Measurements from ENCODE around the gene BIRC6.
"Not testable (repeated sequence)": the region's sequence is repeated elsewhere in the genome, so short reads cannot be mapped to it uniquely, and the experiment has no call there.

BIRC6 gene

DNA sequence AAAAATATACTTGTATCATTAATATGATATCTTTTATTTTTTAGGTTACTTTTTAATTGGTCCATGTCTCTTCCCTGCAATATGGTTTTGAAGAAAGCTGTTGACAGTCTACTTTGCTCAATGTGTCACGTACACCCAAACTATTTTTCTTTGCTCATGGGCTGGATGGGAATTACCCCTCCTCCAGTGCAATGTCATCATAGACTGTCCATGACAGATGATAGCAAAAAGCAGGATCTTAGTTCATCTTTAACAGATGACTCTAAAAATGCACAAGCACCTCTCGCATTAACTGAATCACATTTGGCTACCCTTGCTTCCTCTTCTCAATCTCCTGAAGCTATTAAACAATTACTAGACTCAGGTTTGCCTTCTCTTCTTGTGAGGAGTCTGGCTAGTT, 158.1 kb downstream of the BIRC6 start:
- DNase-seq, result no peak

DNA sequence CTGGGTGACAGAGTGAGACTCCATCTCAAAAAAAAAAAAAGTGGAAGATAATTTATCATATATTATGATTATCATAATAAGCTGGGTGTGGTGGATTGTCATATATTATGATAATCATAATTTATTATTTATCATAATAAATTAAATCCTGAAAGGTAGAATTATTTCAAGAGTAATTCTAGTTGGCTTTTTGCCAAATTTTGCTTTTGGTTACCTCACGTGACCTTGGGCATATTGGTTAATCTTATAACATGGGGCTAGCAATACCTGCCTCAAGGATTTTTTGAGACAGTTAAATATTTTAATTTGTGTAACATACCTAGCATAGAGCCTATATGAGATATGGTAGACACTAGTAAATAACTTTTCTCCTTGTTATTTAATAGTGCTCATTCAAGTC, 159.7 kb downstream of the BIRC6 start:
- DNase-seq, result no peak

DNA sequence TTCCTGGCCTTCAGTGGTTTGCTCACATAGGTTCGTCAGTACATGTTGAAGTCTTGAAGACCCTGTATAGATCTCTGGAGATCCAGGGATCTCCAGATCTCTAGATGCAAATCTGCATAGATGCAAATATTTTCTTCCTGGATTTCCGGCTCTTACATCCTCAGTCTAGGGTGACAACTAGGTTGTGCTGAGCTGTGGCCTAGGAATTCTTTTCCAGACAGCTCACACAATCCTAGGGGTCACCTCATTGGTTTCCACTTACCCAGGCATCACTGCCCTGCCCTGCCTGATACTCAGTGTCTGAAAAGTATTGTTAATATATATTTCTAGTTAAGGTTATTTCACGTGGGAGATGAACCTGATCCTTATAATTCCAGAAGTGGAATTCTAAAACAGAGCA, 165.9 kb downstream of the BIRC6 start:
- DNase-seq, result no peak

DNA sequence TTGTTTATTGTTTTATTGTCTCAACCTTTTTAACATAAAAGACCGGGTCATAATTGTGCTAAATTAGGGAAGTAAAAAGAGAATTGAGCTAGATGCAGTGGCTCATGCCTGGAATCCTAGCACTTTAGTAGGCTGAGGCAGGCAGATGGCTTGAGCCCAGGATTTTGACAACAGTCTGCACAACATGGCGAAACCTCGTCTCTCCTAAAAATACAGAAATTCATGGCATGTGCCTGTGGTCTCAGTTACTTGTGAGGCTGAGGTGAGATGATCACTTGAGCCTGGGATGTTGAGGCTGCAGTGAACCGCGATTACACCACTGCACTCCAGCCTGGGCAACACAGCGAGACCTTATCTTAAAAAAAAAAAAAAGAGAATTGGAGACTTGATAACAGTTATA, 166.9 kb downstream of the BIRC6 start:
- DNase-seq, result no peak

DNA sequence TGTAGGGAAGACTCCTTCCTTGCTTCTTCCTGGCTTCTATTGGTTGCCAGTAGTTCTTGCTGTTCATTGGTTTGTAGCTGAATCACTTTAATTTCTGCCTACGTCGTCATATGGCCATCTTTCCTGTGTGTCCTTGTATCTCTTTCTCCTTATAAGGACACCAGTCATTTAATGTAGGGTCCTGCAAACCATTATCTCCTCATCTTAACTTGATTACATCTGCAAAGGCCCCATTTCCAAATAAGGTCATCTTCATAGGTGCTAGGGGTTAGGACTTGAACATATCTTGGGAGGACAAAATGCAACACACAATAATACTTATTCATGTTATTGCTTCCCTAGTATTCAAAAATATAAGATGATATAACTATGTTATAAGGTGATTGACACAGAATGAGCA, 175.5 kb downstream of the BIRC6 start:
- DNase-seq, result no peak

DNA sequence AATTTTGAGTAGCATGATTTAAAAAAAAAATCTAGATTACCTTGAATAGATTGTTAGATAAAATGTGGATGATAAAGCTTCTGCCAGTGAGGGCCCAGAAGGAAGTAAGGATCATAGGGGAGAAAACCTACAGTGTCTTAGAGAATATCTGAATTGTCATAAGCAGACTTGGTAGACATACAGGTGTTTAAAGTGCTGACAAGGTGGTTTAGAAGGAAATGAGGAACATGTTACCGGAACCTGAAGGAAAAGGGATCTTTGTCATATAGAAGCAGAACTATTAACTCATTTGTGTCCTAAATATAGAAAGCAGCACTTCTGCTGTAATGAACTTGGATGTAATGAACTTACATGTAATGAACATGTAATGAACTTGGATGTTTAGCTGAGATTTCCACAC, 176.1 kb downstream of the BIRC6 start:
- DNase-seq, result no peak

DNA sequence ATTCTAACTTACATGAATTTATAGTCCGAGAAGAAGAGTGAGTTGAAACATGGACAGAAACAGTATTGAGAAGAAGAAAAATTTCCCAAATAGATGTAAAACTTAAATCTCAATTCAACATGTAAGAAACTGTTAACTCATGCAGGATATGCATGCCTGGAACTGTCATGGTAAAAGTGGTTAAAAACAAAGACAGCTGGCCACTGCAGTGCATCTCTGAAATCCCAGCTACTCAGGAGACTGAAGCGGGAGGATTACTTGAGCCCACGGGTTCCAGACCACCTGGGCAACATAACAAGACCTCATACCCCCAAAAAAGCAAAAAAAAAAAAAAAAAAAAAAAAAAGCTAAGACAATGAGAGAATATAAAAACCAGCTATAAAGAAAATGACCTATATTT, 178.0 kb downstream of the BIRC6 start:
- no peak for DNase-seq

DNA sequence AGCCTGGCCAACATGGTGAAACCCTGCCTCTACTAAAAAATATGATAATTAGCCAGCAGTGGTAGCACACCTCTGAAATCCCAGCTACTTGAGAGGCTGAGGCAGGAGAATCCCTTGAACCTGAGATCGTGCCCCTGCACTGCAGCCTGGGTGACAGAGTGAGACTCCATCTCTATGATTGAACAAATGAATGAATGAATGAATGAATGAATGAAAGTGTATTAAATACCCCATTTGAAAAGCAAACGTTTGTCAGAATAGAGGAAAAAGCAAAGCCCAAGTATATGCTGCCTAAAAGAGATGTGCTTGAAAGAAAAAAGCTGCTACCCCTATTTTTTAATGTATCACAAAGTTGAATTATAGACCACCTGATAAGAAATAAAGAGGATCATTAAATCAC, 181.9 kb downstream of the BIRC6 start:
- no peak for DNase-seq

DNA sequence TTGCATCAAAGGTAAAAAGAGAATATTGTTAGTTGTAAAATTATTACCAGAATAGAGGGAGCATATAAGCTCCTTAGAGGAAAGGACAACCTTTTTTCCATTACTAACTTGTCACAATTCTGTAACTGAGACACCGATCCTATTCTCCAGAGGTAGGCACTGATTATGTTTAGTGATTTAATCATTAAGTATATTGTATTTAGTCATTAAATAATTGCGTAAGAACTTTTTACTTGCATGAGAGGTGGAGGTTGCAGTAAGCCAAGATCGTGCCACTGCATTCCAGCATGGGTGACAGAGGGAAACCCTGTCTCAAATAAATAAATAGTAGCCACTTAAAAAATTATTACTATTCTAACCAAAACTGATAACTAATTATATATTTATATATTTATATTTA, 195.7 kb downstream of the BIRC6 start:
- not testable (repeated sequence) for DNase-seq

DNA sequence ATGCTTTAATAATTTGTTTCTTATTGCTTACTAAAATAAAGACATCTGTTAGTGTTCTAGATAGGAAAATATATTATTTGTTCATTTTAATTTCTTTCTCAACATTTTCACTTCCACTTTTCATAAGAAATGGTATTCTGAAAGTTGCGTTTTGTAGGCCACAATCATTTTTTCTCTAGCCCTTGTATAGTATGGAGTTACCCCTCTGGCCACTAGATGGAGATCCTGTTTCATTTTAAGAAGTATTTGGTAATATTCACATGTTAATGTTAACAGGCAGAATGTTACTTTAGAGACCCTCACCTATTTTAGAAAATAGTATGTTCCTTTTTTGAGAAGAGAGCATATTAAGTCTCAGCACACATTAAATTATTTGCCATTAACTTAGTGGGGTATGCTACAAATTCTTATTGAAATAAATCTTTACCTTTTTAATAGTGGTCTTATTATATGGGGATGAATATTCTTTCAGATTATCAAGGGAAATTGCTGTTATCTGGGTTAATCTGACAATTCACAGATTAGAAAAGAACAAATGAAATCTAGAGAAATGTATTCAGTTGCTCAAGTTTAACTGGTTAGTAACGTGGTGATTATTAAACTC, 197.1 kb downstream of the BIRC6 start:
- DNase-seq, result peak in 1 of 2 experiments; percentile 19

DNA sequence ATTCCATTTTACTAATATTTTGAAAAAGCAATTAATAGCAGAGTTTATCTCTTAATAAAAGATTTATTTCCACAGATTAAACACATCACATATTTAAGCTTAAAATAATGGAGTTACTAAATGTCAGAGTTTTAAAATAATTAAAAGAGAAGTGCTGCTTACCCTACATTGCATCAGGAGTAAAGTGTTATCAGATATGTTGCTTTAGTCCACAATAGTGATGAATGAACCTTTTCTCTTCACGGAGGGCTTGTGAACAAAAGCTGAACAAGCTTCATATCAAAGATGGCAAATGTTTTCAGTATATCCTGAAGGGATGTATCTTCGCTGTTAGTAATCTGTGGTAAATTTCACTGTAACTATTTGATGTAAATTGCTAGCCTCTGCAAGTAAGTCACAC, 201.7 kb downstream of the BIRC6 start:
- no peak for DNase-seq

DNA sequence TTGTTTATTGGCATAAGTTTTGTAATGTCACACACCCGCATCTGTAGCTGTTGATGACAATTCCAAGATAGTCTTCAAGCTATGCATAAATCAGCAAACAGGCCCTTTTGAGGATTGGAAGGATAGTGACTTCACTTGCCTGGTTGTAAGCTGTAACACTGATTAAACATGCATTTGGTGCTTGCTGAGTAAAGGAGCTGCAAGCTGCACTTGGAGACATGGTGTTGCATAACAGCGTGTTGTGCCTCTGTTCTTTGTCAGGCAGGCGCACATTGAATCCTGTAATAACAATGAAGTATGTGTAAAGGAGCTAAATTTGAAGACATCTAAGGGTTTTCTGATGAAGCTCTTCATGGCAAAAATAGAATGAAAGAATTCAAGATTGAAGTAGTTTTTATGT, 202.3 kb downstream of the BIRC6 start:
- no peak for DNase-seq

DNA sequence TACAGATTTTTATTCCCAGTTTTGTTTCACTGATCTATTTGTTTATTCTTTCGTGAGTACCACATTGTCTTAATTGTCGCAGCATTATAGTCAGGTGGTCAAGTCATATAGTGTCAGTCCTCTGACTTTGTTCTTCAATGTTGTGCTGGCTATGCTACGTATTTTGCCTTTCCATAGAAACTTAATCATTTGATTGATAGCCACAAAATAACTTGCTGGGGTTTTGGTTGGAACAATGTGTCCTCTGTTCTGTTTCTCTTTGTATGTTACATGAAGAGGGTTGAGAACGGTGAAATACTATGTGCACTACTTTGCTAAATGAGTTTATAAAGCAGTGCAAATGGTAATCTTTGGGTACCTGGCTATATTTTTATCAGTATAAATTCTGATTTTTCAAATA, 206.1 kb downstream of the BIRC6 start:
- DNase-seq, result no peak

DNA sequence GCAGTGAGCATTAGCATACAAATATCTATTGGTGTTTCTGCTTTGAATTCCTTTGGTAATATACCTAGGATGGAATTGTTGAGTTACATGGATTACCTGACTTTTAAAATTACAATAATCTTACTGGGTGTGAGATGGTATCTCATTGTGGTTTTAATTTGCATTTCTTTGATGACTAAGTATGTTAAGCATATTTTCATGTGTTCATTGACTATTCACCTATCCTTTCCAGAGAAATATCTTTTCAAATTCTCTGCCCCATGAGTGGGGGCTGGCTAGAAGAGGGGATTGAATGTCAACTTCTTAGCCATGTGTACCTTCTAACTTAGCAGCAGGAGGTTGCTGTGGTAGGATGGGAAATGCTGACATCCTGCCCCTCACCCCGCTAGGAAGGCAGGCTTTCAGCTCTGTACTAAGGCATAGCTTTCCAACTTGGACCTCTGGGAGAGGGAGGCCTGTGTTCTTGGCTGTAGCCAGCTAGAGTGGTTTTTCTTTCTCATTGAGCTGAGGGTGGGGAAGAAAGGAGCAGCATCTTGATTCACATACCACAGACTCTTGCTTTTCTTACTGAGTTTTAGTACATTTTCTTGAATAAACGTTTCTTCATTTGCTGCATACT, 207.7 kb downstream of the BIRC6 start:
- DNase-seq, result no peak

DNA sequence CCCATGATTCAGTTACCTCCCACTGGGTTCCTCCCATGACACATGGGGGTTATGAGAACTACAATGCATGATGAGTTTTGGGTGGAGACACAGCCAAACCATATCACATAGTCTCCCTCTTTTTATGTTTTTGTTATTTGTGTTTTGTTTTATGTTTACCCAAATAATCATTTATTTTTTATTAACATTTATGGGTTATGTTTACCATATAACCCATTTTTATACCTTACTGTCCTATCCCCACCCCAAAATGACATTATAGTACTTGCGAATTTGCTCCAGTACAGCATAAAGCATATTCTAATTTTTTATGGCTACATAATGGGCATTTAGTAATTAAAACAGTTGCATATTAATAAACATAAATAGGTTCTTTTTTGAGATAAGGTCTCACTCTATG, 209.1 kb downstream of the BIRC6 start:
- no peak for DNase-seq

DNA sequence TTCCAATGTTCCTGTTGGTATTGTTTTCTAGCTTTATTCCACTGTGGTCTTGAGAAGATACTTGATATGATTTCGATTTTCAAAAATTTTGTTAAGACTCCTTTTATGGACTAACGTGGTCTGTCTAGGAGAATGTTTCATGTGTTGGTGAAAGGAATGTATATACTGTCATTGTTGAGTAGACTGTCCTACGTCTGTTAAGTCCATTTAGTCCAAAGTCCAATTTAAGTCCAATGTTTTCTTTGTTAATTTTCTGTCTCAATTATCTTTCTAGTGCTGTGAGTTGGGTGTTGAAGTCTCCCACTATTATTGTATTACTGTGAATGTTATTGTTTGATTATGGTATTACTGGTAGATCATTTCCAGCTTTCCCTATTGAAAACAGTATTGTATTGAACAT, 215.2 kb downstream of the BIRC6 start:
- DNase-seq, result no peak

DNA sequence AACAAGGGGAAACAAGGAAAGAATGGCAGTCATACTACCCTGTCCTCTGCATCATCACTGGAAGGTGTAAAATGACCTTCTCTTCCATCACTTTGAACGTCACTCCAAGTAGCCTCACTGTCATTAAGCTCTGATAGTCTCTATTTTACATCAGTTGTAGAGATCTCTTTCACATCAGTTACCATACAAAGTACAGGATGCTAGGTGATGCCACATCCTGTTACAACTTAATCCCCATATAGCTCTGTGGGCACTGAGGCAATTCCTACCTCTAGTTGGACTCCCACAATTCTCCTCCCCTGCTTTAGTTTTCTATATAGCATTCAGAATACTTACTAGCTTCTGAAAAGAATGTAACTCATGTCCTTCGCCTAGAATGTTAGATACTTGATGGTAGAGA, 215.9 kb downstream of the BIRC6 start:
- DNase-seq, result no peak

DNA sequence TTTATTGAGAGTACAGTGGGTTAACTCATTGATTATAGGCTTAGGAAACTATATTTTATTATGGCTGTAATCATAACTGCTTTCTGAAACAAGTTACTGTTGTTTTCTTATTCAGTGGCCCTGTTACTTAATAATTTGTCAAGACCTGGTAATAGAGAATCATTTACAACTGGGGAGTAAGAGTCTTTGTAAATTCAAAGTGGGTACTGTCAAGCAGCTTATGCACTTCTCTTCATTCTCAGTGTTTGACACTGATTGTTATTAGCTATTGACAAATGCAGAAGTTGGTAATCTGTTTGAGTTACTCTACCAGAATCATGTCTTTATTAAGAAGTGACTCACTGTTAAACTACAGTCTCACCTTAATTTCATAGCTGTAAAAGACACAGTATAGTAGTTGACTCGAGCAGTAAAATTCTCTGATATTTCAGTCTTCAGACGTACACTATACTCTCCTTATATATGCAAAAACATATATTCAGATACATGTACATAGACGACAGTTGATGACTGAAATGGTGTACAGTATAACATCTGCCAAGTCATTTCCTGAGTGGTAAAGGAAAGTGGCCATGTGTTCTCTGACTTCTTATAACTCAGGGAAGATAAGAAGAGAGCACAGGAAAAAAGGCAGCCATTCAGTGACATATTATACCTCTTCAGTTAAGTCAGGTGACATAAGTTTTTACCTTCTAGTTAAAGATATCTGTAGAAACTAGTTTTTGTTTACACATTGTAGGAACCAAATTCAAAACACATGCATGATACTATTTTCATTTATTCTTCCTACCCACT, 235.0 kb downstream of the BIRC6 start:
- no peak for DNase-seq

DNA sequence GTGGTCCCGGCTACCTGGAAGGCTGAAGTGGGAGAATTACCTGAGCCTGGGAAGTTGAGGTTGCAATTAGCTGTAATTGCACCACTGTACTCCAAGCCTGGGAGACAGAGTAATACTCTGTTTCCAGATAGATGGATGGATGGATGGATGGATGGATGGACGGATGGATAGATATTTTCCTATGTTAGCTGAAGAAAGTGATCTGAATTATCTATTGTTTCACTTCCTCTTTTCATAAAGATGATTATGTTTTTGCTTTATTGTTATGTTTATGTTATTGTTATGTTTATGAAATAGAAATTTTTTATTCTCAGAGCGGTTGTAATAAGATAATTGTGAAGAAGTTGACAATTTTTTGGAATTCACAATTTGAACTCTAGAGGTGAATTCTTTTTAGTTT, 237.8 kb downstream of the BIRC6 start:
- DNase-seq, result no peak

DNA sequence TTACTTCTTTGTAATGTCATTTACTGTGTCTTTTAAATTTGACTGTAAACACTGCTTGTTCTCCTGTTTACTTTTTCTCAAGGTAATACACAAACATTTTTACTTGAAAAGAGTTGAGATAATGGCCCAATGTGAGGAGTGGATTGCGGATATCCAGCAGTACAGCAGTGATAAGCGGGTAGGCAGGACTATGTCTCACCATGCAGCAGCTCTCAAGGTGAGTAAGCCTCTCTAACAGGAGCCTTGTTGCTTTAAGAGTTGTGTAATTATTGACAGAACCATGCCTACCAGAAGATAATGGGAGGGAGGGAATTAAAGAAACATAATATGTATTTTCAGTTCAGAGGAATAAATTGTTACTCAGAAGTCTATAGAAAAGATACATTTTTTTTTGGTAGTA, 254.5 kb downstream of the BIRC6 start:
- DNase-seq, result no peak

DNA sequence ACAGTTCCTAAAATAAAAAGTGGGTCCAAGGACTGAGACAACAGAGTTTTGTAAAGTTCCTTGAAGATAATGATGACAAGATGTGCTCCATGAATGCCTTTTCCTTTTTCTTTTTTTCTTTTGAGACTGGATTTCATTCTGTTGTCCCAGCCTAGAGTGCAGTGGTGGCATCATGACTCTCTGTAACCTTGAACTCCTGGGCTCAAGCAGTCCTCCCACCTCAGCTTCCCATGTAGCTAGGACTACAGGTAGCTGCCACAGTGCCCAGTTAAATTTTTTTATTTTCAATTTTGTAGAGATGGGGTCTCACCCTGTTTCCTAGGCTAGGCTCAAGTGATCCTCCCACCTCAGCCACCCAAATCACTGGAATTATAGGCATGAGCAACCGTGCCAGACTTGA, 254.9 kb downstream of the BIRC6 start:
- no peak for DNase-seq

DNA sequence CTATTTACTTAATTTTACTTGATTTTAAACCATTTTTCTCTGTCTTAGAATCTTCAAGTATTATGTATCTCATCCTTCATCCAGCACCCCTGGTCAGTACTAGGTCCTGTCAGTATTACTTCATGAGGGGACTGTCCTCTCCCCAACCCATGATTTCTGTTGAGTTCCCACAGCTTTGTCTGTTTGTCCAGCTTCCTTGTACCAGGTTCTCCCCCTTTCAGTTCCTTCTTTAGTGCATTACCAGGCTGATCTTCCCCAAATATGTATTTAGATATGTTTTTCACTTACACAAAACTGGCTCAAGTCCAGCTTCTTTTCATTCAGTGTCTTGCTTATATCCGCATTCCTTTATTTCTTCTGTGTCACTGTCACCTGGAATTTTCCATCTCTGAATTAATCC, 257.3 kb downstream of the BIRC6 start:
- no peak for DNase-seq

DNA sequence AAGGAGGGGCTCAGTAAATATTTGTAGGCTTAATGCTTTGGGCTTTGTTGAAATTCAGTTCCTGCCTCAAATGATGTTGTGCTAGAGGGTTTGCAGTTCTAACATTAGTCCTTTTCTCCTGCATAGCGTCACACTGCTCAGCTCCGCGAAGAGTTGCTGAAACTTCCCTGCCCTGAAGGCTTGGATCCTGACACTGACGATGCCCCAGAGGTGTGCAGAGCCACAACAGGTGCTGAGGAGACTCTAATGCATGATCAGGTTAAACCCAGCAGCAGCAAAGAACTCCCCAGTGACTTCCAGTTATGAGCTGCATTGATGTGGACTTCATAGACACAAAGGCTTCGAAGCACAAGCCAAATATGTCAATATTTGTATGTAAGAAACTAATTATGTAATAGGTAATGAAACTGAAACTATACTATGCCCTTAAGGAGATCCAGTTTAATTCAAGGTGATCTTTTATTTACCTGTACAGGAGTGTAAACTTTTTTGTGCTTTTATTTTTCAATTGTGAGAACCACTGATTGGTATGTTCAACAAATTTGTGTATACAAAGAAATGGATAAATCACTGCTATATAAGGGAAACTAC, 260.9 kb downstream of the BIRC6 start:
- no peak for DNase-seq

All from SHP77 (cell line).